Psoas muscle (tissue), 8 donors: Measurements from ENCODE around the gene KRT83. TPM values are rescaled to one million over a fixed set of nuclear protein-coding genes. Genes with fewer than 3 reads are reported as not detected.

Experiments used
- ATAC-seq, 4 donors: fragments of 200-7000 bp; cut with Tn5 transposase; one replicate each; pipeline ENCODE4 v1.9.1; 2020; ENCODE audit warnings: moderate library complexity in 3 of 4, mild to moderate bottlenecking in 2 of 4
- DNase-seq, 2 donors: peaks; one replicate each; pipeline ENCODE4 v3.0.0-alpha.2; 2020
- H3K27ac ChIP-seq: fragments of 200-600 bp; one replicate; pipeline ENCODE4 v1.8.0; 2022
- H3K27me3 ChIP-seq, 3 donors: fragments of 200-600 bp in 1 of 3; one replicate each; pipeline versions ENCODE4 v1.6.1 to v1.8.0; 2013 to 2022; ENCODE audit warnings: low read length in 2 of 3, mild to moderate bottlenecking in 2 of 3, moderate library complexity in 1 of 3; ENCODE audit not compliant: insufficient read depth in 3 of 3
- H3K36me3 ChIP-seq, 2 donors: fragments of 200-600 bp in 1 of 2; one replicate each; pipeline versions ENCODE4 v1.6.1 to v1.8.0; 2013 to 2022; ENCODE audit warnings: low read depth in 1 of 2, mild to moderate bottlenecking in 1 of 2, moderate library complexity in 1 of 2; ENCODE audit not compliant: insufficient read depth in 1 of 2
- H3K4me1 ChIP-seq: fragments of 200-600 bp; one replicate; pipeline ENCODE4 v1.8.0; 2022
- H3K4me3 ChIP-seq: fragments of 200-600 bp; one replicate; pipeline ENCODE4 v1.8.0; 2022; ENCODE audit warnings: mild to moderate bottlenecking
- H3K9me3 ChIP-seq: fragments of 200-600 bp; one replicate; pipeline ENCODE4 v1.8.0; 2022
- WGBS, 3 donors: extraction: QIAGEN DNeasy Blood & Tissue Kit; methylation state at CpG; one replicate each; pipeline versions ENCODE4 v1.1.6 to v1.1.7; 2013; 5-methylcytosine and 5-hydroxymethylcytosine counted together
- intact Hi-C, 2 donors: fragments of 100-400 bp; cut with DNase I; formaldehyde crosslinking; loops; one replicate each; pipeline versions ENCODE4 v1.11.0 to v1.14.2; 2022
- polyA plus RNA-seq, 3 donors: library from polyadenylated mRNA; stranded (reverse); fragments of 200-250 nt; gene quantifications; one replicate each; pipeline ENCODE4 v1.2.3, GENCODE V29; 2013
- total RNA-seq, 4 donors: library from RNA; stranded (reverse); fragmentation: NEBNext Ultra II Directional in 2 of 4; extraction: Animal tissue kit (Norgen Biotek cat#: 25700) in 2 of 4; gene quantifications; one replicate each; pipeline versions ENCODE4 v1.2.1 to v1.2.4, GENCODE V29; 2021 to 2023
- TF ChIP-seq, protein P1 (sequence below): fragments of 200-600 bp; IDR thresholded peaks from one replicate; pipeline ENCODE4 v1.8.0; 2022; ENCODE audit warnings: antibody characterized with exemption
- donor health status: healthy with polysubstance abuse.
- donor health status: DM: no; HTN: no; CAD: no; lungs with moderate emphysema.
- donor health status: Bipolar disorder and iron deficiency.
- donor health status: healthy.
- donor health status: DM: yes; HTN: yes; CAD: no.
- donor health status: DM: no; HTN: no; CAD: no.
- donor health status: DM: no; HTN: no; CAD: no.
- donor health status: DM: yes; HTN: yes; CAD: no.

Gene KRT83
- total and polyA plus RNA-seq, 7 donors, result not detected

DNA sequence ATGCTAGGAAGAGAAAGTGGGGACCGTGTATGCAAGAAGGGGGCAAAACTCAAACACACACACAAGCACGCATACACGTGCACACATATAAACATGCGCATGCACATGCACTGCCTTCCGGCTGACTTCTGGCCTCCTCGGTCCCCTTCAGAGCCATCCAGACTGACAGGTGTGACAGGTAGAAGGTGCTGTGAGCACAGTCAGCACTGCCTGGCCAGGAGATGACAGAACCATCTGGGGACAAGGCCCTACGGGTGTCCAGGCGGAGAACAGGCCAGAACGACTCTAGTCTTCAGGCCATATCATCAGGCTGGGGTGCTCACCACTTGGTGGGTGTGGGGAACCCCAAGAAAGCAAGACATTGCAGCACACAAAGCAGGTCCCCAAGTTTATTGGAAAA lies 7.3 kb downstream of the KRT83 start:
- no peaks in the 10 kb centered on the region for H3K36me3 ChIP-seq
- intact Hi-C loops, result no loop called here
- H3K27me3 ChIP-seq, result peaks cover 0 to 4% (median 0%) of the 10 kb centered on the region in 3 donors
- 87 to 94% (median 91%) methylated on average over 9 of the region's 9 CpGs for WGBS, 3 donors
- no peak overlapping the region for H3K4me3 ChIP-seq
- no peak for DNase-seq
- peaks cover under 1% of the 10 kb centered on the region for H3K4me1 ChIP-seq
- ATAC-seq, result no peak
- TF ChIP-seq, protein P1, sequence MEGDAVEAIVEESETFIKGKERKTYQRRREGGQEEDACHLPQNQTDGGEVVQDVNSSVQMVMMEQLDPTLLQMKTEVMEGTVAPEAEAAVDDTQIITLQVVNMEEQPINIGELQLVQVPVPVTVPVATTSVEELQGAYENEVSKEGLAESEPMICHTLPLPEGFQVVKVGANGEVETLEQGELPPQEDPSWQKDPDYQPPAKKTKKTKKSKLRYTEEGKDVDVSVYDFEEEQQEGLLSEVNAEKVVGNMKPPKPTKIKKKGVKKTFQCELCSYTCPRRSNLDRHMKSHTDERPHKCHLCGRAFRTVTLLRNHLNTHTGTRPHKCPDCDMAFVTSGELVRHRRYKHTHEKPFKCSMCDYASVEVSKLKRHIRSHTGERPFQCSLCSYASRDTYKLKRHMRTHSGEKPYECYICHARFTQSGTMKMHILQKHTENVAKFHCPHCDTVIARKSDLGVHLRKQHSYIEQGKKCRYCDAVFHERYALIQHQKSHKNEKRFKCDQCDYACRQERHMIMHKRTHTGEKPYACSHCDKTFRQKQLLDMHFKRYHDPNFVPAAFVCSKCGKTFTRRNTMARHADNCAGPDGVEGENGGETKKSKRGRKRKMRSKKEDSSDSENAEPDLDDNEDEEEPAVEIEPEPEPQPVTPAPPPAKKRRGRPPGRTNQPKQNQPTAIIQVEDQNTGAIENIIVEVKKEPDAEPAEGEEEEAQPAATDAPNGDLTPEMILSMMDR, result no peak
- H3K9me3 ChIP-seq, result no peaks in the 10 kb centered on the region
- H3K27ac ChIP-seq, result no peak overlapping the region

DNA sequence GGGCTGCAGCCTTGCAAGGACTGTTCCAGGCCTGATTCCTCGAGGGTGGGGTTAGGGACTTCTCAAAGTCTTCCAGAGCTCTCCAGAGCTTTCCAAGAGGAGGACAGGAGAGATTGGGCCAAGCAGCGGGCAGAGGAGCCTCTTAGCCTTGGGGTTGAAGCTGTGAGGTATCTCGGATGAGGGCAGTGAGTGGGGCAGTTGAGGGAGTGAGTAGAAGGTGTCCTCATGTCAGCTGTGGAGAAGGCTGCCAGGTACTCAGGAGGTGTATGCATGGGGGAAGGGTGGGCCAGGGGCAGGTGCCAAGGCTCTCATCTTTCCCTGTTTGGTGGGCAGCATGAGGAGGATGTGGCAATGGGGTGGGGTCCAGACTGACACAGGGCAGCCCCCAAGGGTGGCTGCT lies 7.7 kb downstream of the KRT83 start:
- Histone ChIP-seq H3K27me3 (peaks cover 0 to 4% (median 0%) of the 10 kb centered on the region in 3 donors), H3K27ac (no peak overlapping the region), H3K36me3 (no peaks in the 10 kb centered on the region), H3K9me3 (no peaks in the 10 kb centered on the region), H3K4me3 (no peak overlapping the region), H3K4me1 (peaks cover 5% of the 10 kb centered on the region)
- TF ChIP-seq, protein P1, result no peak
- ATAC-seq (no peak), DNase-seq (no peak)
- 79 to 83% (median 83%) methylated on average over 3 of the region's 3 CpGs for WGBS, 3 donors
- intact Hi-C loops, result no loop called here

DNA sequence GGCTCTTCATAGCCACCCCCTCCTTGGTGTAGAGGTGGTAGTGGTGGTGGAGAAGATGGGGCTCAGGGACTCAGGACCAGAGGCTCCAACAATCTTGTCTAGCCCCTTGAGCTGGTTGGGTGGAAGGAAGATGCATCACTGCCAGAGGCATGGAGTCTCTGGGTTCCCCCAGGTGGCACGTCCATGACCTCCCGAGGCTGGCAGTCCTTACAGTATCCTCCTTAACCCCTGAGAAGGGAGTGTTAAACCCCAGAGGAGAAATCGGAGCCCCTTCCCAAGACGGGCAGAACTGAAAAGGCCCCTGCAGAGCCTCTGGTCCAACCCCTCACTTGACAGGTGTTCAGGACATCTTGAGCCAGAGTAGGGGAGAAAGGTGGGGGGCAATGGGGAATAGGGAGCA lies 9.1 kb downstream of the KRT83 start:
- H3K4me3 ChIP-seq, result no peak overlapping the region
- no peaks in the 10 kb centered on the region for H3K9me3 ChIP-seq
- peaks cover 7% of the 10 kb centered on the region for H3K4me1 ChIP-seq
- TF ChIP-seq, protein P1, result no peak
- no peak overlapping the region for H3K27ac ChIP-seq
- ATAC-seq (no peak), DNase-seq (no peak)
- intact Hi-C loops, result no loop called here
- WGBS, 3 donors, result 72 to 86% (median 81%) methylated on average over 4 of the region's 4 CpGs
- peaks cover 0 to 4% (median 0%) of the 10 kb centered on the region in 3 donors for H3K27me3 ChIP-seq
- H3K36me3 ChIP-seq, result no peaks in the 10 kb centered on the region

DNA sequence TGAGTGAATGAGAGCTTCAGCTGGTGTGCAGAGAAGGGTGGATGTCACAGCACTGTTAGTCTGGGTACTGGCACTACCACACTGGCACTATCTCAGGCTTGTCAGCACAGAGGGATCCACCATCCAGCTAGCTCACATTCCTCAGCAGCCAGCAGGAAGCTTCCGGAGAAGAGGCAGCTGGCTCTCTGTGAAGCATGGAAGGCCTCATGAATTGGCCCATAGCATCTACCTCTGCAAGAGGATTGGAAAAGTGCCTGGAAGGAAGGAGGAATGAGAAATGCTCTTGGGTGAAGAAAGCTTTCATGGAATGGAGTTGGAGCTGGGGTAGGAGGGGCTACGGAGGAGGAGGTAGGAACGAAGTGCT lies 9.9 kb downstream of the KRT83 start:
- no peaks in the 10 kb centered on the region for H3K9me3 ChIP-seq
- ATAC-seq (no peak), DNase-seq (no peak)
- 56 to 76% (median 58%) methylated on average over 3 of the region's 3 CpGs for WGBS, 3 donors
- peaks cover 7% of the 10 kb centered on the region for H3K4me1 ChIP-seq
- H3K27ac ChIP-seq, result no peak overlapping the region
- H3K36me3 ChIP-seq, result no peaks in the 10 kb centered on the region
- intact Hi-C loops, result no loop called here
- TF ChIP-seq, protein P1, result no peak
- H3K27me3 ChIP-seq, result peaks cover 0 to 4% (median 0%) of the 10 kb centered on the region in 3 donors
- no peak overlapping the region for H3K4me3 ChIP-seq

DNA sequence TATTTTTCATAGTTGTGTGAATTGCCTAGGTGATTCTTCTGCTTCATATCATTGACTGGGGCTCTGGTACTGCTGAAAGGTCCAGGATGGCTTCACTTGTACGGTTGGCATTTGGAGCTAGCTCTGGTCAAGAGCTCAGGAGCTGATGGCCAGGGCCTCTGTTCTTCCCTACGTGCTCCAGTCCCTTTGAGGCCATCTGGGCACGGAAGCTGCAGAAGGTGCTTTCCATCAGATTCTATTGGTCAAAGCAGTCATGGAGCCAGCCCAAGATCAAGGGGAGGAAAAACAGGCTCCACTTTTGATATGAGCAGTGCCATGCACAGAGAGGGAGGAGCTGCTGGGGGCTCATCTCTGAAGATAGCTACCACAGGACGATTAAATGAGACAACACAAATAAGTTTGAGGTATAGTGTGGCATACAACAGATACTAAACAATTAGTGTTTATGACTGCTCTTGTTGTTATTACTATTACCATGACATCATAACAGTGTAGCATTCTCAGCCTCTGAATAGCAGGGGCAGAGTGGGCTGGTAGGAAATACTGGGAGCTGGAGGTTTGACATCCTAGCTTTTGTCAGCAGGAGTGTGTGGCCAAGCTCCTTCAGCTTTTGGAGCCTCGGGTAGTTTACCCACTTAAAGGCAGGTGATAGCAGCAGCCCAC lies 10.4 kb downstream of the KRT83 start:
- ATAC-seq (no peak), DNase-seq (no peak)

More for the DNA sequence above, 10.4 kb downstream of the KRT83 start:
- WGBS, 3 donors, result 64 to 68% (median 65%) methylated on average over 5 of the region's 5 CpGs
- no peak overlapping the region for H3K27ac ChIP-seq
- H3K36me3 ChIP-seq, result no peaks in the 10 kb centered on the region
- H3K4me3 ChIP-seq, result no peak overlapping the region
- intact Hi-C loops, result loop anchor here in 1 of 2 donors (1.0 kb wide), 1 partner anchor 83 kb away; no protein-coding TSS in a partner anchor
- no peaks in the 10 kb centered on the region for H3K9me3 ChIP-seq
- peaks cover 7% of the 10 kb centered on the region for H3K4me1 ChIP-seq
- peaks cover 0 to 4% (median 0%) of the 10 kb centered on the region in 3 donors for H3K27me3 ChIP-seq
- TF ChIP-seq, protein P1, result no peak
